HG03469 (cell line): Measurements from ENCODE around the gene MVP.

Experiments
- ATAC-seq: cut with Tn5 transposase; IDR thresholded peaks from one replicate; pipeline ENCODE4 v1.9.1; 2021; ENCODE audit warnings: mild to moderate bottlenecking, moderate library complexity, moderate number of reproducible peaks; ENCODE audit not compliant: unreplicated experiment

MVP gene

GRCh38 chr16:29804020-29804419 lies 16.2 kb upstream of the MVP start:
- no peak for ATAC-seq

GRCh38 chr16:29804455-29805231 lies 15.6 kb upstream of the MVP start:
- no peak for ATAC-seq

GRCh38 chr16:29805232-29806098 lies 14.8 kb upstream of the MVP start:
- ATAC-seq, result peak; percentile 33

- ATAC-seq, result no peak
These were observed 14.1 kb upstream of the MVP start, which contains the start of gene MAZ for GRCh38 chr16:29806099-29806579. Gene MAZ, plus strand, starts transcription at chr16:29806529. Its CDS starts 173 bp downstream, at chr16:29806702.

GRCh38 chr16:29806641-29807425 lies 13.4 kb upstream of the MVP start:
- ATAC-seq, result no peak

GRCh38 chr16:29807426-29808218 lies 12.6 kb upstream of the MVP start:
- no peak for ATAC-seq

- ATAC-seq, result no peak
These were observed 11.9 kb upstream of the MVP start for GRCh38 chr16:29808219-29808900.

GRCh38 chr16:29809031-29809747 lies 11.1 kb upstream of the MVP start:
- no peak for ATAC-seq

- ATAC-seq, result no peak
These were observed 10.2 kb upstream of the MVP start for GRCh38 chr16:29809850-29810698.

GRCh38 chr16:29810699-29811169 lies 9.5 kb upstream of the MVP start:
- no peak for ATAC-seq

- no peak for ATAC-seq
These were observed 8.9 kb upstream of the MVP start for GRCh38 chr16:29811170-29811895.

- ATAC-seq, result no peak
These were observed 8.2 kb upstream of the MVP start, which contains the start of gene PRRT2 for GRCh38 chr16:29811896-29812665. Gene PRRT2, plus strand, starts transcription at chr16:29812193. Its CDS starts 862 bp downstream, at chr16:29813055.

- ATAC-seq, result no peak
These were observed 7.3 kb upstream of the MVP start for GRCh38 chr16:29812754-29813643.

- no peak for ATAC-seq
These were observed 6.4 kb upstream of the MVP start for GRCh38 chr16:29813644-29814562.
